Spinal cord (tissue), 10 donors: ENCODE results near the gene TCEAL3. TPM values are rescaled to one million over a fixed set of nuclear protein-coding genes. Genes with fewer than 3 reads are reported as not detected.
A peak's percentile ranks its signal among the peaks of the same experiment; 100 is the strongest.

Experiments used
- DNase-seq, 6 donors: peaks; one replicate each; pipeline versions ENCODE4 v3.0.0 to v3.0.0-alpha.2; 2013 to 2015; ENCODE audit warnings: low spot score in 6 of 6, low read depth in 4 of 6
- H3K27ac ChIP-seq: one replicate; pipeline ENCODE4 v1.5.1; 2013; ENCODE audit warnings: low read depth, low read length, control low read depth
- H3K27me3 ChIP-seq: one replicate; pipeline ENCODE4 v1.6.1; 2013; ENCODE audit warnings: low read length; ENCODE audit not compliant: control insufficient read depth, insufficient read depth
- H3K36me3 ChIP-seq: one replicate; pipeline ENCODE4 v1.6.1; 2013; ENCODE audit warnings: low read length; ENCODE audit not compliant: control insufficient read depth, insufficient read depth
- H3K4me1 ChIP-seq: one replicate; pipeline ENCODE4 v1.6.1; 2013; ENCODE audit warnings: low read length; ENCODE audit not compliant: control insufficient read depth, insufficient read depth
- H3K4me3 ChIP-seq: one replicate; pipeline ENCODE4 v1.5.1; 2013; ENCODE audit warnings: low read depth, low read length, control low read depth
- H3K9me3 ChIP-seq: one replicate; pipeline ENCODE4 v1.6.1; 2013; ENCODE audit warnings: low read length; ENCODE audit not compliant: control insufficient read depth, insufficient read depth
- WGBS: methylation state at CpG from one replicate; pipeline ENCODE4 v1.1.5; 2013; ENCODE audit warnings: missing lambda C conversion rate; ENCODE audit not compliant: insufficient coverage; 5-methylcytosine and 5-hydroxymethylcytosine counted together
- polyA plus RNA-seq, 2 donors: library from polyadenylated mRNA; unstranded; fragments of 120-200 nt; gene quantifications; one replicate each; pipeline ENCODE4 v1.2.1, GENCODE V29; 2013; ENCODE audit not compliant: insufficient read length in 2 of 2
- total RNA-seq, 2 donors: library from RNA; depleted of rRNA in 1 of 2; stranded (reverse); fragments of 120-200 nt in 1 of 2; fragments of >200 nt in 1 of 2; gene quantifications; one replicate each; pipeline versions ENCODE4 v1.2.3 to v1.2.4, GENCODE V29; 2013 to 2014
- donor health status: healthy.

TCEAL3 gene
- total and polyA plus RNA-seq, 4 donors, result 11.7 to 77.2 (median 53.5) TPM

GRCh38 chrX:103615781-103616371, 8.1 kb downstream of the TCEAL3 start:
- no peaks in the 10 kb centered on the region for H3K36me3 ChIP-seq
- no peak overlapping the region for H3K27ac ChIP-seq
- H3K9me3 ChIP-seq, result no peaks in the 10 kb centered on the region
- H3K4me1 ChIP-seq, result no peaks in the 10 kb centered on the region
- no peak overlapping the region for H3K4me3 ChIP-seq
- no peak for DNase-seq
- no peaks in the 10 kb centered on the region for H3K27me3 ChIP-seq

GRCh38 chrX:103616676-103617186, 9.0 kb downstream of the TCEAL3 start:
- 14% methylated on average over 1 of the region's 1 CpG for WGBS

GRCh38 chrX:103624111-103624510, 16.3 kb downstream of the TCEAL3 start:
- no peak overlapping the region for H3K4me3 ChIP-seq
- H3K36me3 ChIP-seq, result no peaks in the 10 kb centered on the region
- no peaks in the 10 kb centered on the region for H3K9me3 ChIP-seq
- WGBS, result no CpG with 5 or more reads among the region's 4 CpGs
- peaks cover 10% of the 10 kb centered on the region for H3K4me1 ChIP-seq
- peak in 2 of 6 donors; percentile 5 to 11 for DNase-seq
- peak overlapping the region; percentile 68 for H3K27ac ChIP-seq
- peaks cover 2% of the 10 kb centered on the region for H3K27me3 ChIP-seq

More at GRCh38 chrX:103616676-103617186, 9.0 kb downstream of the TCEAL3 start:
- no peak overlapping the region for H3K4me3 ChIP-seq
- no peaks in the 10 kb centered on the region for H3K9me3 ChIP-seq
- no peak overlapping the region for H3K27ac ChIP-seq
- no peaks in the 10 kb centered on the region for H3K36me3 ChIP-seq
- no peaks in the 10 kb centered on the region for H3K4me1 ChIP-seq
- no peak for DNase-seq
- no peaks in the 10 kb centered on the region for H3K27me3 ChIP-seq

- no peak for DNase-seq
- Histone ChIP-seq H3K4me1 (peaks cover 10% of the 10 kb centered on the region), H3K9me3 (no peaks in the 10 kb centered on the region), H3K27ac (no peak overlapping the region), H3K36me3 (no peaks in the 10 kb centered on the region), H3K27me3 (peaks cover 7% of the 10 kb centered on the region), H3K4me3 (no peak overlapping the region)
Measured at GRCh38 chrX:103626855-103627254, 19.1 kb downstream of the TCEAL3 start.

GRCh38 chrX:103628386-103629317, 20.9 kb downstream of the TCEAL3 start, which contains the start of gene TCEAL1:
TCEAL1 (plus strand) TSS chrX:103628975; CDS start chrX:103629917, 942 bp downstream.
- H3K27me3 ChIP-seq, result peaks cover 7% of the 10 kb centered on the region
- 22% methylated on average over 24 of the region's 32 CpGs for WGBS
- H3K36me3 ChIP-seq, result no peaks in the 10 kb centered on the region
- peak within 1 kb of the TSS; percentile 79 for H3K4me3 ChIP-seq
- H3K27ac ChIP-seq, result peak within 1 kb of the TSS; percentile 93
- H3K9me3 ChIP-seq, result no peaks in the 10 kb centered on the region
- peaks cover 10% of the 10 kb centered on the region for H3K4me1 ChIP-seq
- peak in 5 of 6 donors; percentile 50 to 89 (median 77) for DNase-seq

- H3K27ac ChIP-seq, result peak overlapping the region; percentile 93
- WGBS, result 17% methylated on average over 43 of the region's 49 CpGs
- H3K4me3 ChIP-seq, result peak overlapping the region; percentile 79
- peak in 3 of 6 donors; percentile 51 to 92 (median 92) for DNase-seq
- peaks cover 6% of the 10 kb centered on the region for H3K4me1 ChIP-seq
- no peaks in the 10 kb centered on the region for H3K9me3 ChIP-seq
- H3K36me3 ChIP-seq, result no peaks in the 10 kb centered on the region
- peaks cover 7% of the 10 kb centered on the region for H3K27me3 ChIP-seq
Measured at GRCh38 chrX:103629318-103630170, 21.8 kb downstream of the TCEAL3 start.

- DNase-seq, result no peak
- 40% methylated on average over 5 of the region's 6 CpGs for WGBS
- H3K9me3 ChIP-seq, result no peaks in the 10 kb centered on the region
- H3K36me3 ChIP-seq, result no peaks in the 10 kb centered on the region
- H3K4me3 ChIP-seq, result peak overlapping the region; percentile 79
- peaks cover 7% of the 10 kb centered on the region for H3K27me3 ChIP-seq
- peak overlapping the region; percentile 93 for H3K27ac ChIP-seq
- peaks cover 3% of the 10 kb centered on the region for H3K4me1 ChIP-seq
Measured at GRCh38 chrX:103630171-103630511, 22.4 kb downstream of the TCEAL3 start.

GRCh38 chrX:103631145-103631544, 23.4 kb downstream of the TCEAL3 start:
- no peak for DNase-seq
- H3K27ac ChIP-seq, result no peak overlapping the region
- H3K9me3 ChIP-seq, result no peaks in the 10 kb centered on the region
- no peak overlapping the region for H3K4me3 ChIP-seq
- no peaks in the 10 kb centered on the region for H3K4me1 ChIP-seq
- peaks cover 8% of the 10 kb centered on the region for H3K27me3 ChIP-seq
- 60% methylated on average over 5 of the region's 5 CpGs for WGBS
- no peaks in the 10 kb centered on the region for H3K36me3 ChIP-seq

GRCh38 chrX:103635436-103635835, 27.7 kb downstream of the TCEAL3 start:
- Histone ChIP-seq H3K4me1 (no peaks in the 10 kb centered on the region), H3K27ac (no peak overlapping the region), H3K9me3 (no peaks in the 10 kb centered on the region), H3K36me3 (no peaks in the 10 kb centered on the region), H3K27me3 (peaks cover 5% of the 10 kb centered on the region), H3K4me3 (no peak overlapping the region)
- no peak for DNase-seq
- 40% methylated on average over 1 of the region's 2 CpGs for WGBS
